Measurements from ENCODE around the gene GTPBP4.
"Not testable (repeated sequence)": the region's sequence is repeated elsewhere in the genome, so short reads cannot be mapped to it uniquely, and the experiment has no call there.

GTPBP4 gene

DNA sequence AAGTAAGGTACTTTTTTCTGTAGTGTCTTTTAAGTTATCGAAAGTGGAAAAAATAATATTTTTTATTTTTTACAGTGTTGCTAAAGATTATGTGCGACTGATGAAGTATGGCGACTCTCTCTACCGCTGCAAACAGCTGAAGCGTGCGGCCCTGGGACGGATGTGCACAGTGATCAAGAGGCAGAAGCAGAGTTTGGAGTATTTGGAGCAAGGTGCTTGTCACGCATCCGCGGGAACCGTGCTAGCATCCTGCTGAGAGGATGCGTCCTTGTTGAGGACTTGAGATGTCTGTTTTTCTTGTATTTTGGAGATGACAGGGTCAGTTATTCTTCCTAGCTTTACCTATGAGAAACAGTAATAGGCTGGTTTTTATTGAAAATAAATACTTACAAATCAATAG, 7.8 kb downstream of the GTPBP4 start:
- H3K4me1 Mint-ChIP-seq = peaks cover 14% of the 10 kb centered on the region

DNA sequence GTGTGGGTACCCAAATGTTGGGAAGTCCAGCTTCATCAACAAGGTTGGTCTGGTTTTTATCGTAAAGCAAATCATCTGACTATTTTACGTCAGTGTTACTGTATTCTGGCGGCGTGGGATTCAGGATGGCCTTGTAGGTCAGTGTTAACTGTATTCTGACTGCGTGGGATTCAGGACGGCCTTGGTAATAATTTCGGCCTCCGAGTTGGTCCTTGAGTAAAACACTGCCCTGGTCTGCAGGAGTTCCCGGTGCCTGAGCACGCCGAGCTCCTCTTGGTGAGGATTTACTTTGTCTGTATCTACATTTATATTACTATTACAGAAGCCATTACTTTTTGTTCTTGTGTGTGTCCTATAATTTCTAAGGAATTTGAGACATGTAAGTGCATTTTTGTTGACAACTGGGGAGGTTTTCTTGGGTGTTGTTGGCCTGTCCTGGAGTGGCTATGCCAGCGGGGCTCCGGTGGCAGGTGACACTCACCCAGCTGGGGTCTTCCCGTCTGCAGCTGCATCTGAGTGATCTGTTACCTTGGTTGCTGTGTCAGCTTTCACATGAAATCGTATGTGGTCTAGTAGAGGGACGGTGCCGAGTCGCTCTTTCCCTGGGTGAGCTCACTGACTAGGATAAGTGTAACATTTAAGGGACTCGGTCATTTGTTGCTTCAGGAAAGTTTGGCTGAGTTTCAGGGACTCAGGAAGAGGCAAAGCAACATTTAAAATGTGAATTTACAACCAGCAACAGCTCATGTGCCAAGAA, 9.2 kb downstream of the GTPBP4 start:
- Mint-ChIP-seq H3K4me1 (peaks cover 11% of the 10 kb centered on the region), H3K27me3 (no peaks in the 10 kb centered on the region), H3K36me3 (peaks cover 41% of the 10 kb centered on the region), H3K27ac (no peak overlapping the region), H3K9me3 (peaks cover 4% of the 10 kb centered on the region), H3K4me3 (no peak overlapping the region)

More for the DNA sequence above, 7.8 kb downstream of the GTPBP4 start:
- Mint-ChIP-seq H3K36me3 (peaks cover 33% of the 10 kb centered on the region), H3K9me3 (no peaks in the 10 kb centered on the region), H3K4me3 (no peak overlapping the region), H3K27ac (no peak overlapping the region), H3K27me3 (no peaks in the 10 kb centered on the region)

DNA sequence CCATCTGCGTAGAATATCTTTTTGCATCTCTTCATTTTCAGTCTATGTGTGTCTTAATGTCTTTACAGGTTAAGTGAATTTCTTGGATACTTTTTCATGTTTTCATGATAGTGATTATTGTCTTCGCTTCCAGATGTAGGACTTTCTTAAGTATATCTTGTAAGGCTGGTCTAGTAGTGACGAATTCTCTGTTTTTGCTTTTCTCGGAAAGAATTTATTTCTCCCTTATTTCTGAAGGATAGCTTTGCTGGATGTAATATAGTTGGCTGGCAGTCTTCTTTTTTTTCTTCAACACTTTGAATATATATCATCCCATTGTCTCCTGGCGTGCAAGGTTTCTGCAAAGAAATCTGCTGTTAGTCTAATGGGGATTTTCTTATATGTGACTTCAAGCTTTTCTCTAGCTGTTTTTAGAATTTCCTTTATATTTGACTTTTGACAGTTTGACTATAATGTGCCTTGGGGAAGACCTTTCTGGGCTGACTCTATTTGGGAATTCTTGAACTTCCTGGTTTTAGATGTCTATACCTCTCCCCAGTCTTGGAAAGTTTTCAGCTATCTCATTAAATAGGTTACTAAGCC, 14.3 kb downstream of the GTPBP4 start:
- H3K36me3 Mint-ChIP-seq = peaks cover 39% of the 10 kb centered on the region
- no peaks in the 10 kb centered on the region for H3K27me3 Mint-ChIP-seq
- peak overlapping the region; percentile 3 for H3K4me3 Mint-ChIP-seq
- H3K9me3 Mint-ChIP-seq = peaks cover 10% of the 10 kb centered on the region
- H3K4me1 Mint-ChIP-seq = peaks cover 18% of the 10 kb centered on the region
- H3K27ac Mint-ChIP-seq = no peak overlapping the region

DNA sequence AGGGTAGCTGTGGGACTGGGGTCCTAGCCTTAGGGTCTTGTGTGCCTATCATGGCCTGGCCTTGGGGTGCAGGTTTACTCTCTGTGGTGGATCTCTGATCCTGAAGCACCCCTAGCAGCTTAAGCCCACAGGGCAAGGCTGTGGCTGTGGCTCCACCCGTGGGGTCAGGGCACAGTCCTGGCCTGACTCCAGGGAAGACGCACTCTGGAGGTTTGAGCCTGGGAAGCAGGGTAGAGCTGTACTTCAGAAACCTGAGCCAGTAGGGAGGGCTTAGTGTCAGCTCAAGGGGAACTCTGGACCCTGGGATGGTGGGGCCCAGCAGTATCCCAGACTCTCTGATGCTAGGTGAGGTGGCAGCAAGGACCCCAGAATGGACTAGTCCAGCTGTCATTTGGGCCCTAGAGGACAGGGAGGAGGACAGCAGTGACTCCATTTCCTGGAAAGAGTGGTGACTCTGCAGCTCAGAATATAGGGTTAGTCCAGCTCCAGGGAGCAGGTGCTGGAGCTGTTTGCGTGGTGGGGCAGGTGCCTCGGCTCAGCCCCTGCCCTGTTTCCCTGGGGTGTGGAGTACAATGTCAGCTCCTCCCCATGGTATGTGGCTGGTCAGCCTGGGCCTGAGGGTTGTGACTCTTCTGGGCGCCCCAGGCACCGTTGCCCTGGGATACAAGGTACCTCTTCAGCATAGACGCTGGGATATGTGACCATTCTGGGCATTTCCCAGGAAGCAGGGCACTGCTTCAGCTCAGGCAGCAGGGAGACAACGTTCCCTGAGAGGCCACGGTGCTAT, 15.8 kb downstream of the GTPBP4 start:
- peaks cover 10% of the 10 kb centered on the region for H3K9me3 Mint-ChIP-seq
- no peaks in the 10 kb centered on the region for H3K27me3 Mint-ChIP-seq
- H3K27ac Mint-ChIP-seq = no peak overlapping the region
- H3K4me1 Mint-ChIP-seq = peaks cover 18% of the 10 kb centered on the region
- H3K36me3 Mint-ChIP-seq = peaks cover 43% of the 10 kb centered on the region
- no peak overlapping the region for H3K4me3 Mint-ChIP-seq

DNA sequence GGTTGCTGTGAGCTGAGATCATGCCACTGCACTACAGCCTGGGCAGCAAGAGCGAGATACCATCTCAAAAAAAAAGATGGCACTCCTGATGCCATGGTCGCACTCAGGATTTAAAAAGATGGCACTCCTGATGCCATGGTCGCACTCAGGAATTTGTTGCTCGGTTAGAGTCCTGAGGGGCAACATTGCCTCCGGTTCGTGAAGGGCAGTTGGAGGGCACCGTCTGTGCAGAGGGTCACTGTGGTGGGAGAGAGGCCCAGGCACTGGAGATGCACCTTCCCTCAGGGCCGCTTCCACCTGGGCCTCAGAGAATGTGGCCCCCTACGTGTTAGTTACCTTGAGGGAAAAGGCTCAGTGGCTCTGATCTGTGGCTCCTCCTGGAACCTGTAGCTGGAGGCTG, 18.3 kb downstream of the GTPBP4 start:
- Mint-ChIP-seq H3K27ac (no peak overlapping the region), H3K9me3 (peaks cover 10% of the 10 kb centered on the region), H3K36me3 (peaks cover 39% of the 10 kb centered on the region), H3K27me3 (no peaks in the 10 kb centered on the region), H3K4me1 (peaks cover 21% of the 10 kb centered on the region), H3K4me3 (no peak overlapping the region)

DNA sequence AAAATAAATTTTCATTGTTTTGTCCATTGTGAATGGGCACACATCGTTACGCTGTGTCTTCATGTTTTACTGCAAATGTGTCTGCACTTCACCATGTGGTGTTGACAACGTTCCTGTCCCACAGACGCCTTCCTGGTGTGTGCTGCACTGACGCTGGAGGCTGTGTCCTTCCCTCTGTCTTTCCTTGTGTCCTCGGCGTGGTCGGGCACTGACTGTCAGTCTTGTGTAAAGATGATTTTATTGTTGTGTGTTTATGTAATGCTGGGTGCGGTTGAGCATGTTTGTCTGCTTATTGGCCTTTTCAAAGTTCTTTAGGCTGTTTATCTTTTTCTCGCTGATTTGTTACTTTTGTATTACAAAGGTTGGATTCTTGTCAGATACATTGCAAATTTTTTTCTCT, 19.3 kb downstream of the GTPBP4 start:
- H3K27ac Mint-ChIP-seq = no peak overlapping the region
- peaks cover 5% of the 10 kb centered on the region for H3K9me3 Mint-ChIP-seq
- peaks cover 41% of the 10 kb centered on the region for H3K36me3 Mint-ChIP-seq
- H3K27me3 Mint-ChIP-seq = no peaks in the 10 kb centered on the region
- no peak overlapping the region for H3K4me3 Mint-ChIP-seq
- peaks cover 16% of the 10 kb centered on the region for H3K4me1 Mint-ChIP-seq

DNA sequence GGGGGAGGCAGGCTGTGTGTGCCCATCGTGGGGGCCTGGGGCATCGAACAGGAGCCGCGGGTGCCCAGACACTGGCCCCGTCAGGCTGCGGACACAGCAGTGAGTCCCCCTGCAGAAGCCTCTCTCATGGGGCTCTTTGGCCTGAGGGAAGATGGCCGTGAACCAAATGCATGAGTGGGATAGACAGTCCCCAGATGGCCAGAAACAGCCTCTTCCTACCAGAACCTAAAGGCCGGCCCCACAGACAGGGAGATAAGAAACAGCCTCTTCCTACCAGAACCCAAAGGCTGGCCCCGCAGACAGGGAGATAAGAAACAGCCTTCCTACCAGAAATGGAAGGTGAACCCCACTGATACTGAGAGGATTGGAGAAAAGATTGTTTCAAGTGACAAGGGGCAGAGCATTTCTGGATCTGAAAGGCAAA, 20.8 kb downstream of the GTPBP4 start:
- no peak overlapping the region for H3K27ac Mint-ChIP-seq
- peaks cover 31% of the 10 kb centered on the region for H3K36me3 Mint-ChIP-seq
- H3K9me3 Mint-ChIP-seq = no peaks in the 10 kb centered on the region
- no peaks in the 10 kb centered on the region for H3K27me3 Mint-ChIP-seq
- peaks cover 9% of the 10 kb centered on the region for H3K4me1 Mint-ChIP-seq
- no peak overlapping the region for H3K4me3 Mint-ChIP-seq

DNA sequence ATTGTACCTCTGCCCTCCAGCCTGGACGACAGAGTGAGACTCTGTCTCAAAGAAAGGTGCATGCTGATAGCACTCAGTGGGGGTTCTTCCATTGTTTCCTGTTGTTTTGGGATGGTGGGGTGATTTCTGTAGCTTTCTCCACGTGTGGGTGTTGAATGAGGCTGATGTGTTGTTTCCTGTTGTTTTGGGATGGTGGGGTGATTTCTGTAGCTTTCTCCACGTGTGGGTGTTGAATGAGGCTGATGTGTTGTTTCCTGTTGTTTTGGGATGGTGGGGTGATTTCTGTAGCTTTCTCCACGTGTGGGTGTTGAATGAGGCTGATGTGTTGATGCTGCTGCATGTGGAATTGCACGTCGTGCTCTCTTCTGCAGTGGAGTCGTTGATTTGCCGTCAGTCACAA, 21.7 kb downstream of the GTPBP4 start:
- H3K27me3 Mint-ChIP-seq, H3K4me3 Mint-ChIP-seq, H3K27ac Mint-ChIP-seq, H3K9me3 Mint-ChIP-seq, H3K4me1 Mint-ChIP-seq: not testable (repeated sequence)
- H3K36me3 Mint-ChIP-seq = peaks cover 31% of the 10 kb centered on the region

DNA sequence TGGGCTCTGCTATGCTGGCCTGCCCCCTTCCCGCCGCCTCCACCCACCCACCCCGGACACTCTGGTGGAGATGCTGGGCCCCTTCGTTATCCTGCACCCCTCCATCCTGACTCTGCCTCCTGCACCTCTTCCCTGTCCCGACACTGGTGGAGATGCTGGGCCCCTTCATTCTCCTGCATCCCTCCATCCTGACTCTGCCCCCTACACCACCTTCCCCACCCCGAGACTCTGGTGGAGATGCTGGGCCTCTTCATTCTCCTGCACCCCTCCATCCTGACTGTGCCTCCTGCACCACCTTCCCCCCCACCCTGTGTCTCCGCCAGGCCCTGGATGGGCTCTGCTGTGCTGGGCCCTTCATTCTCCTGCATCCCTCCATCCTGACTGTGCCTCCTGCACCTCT, 22.5 kb downstream of the GTPBP4 start:
- peaks cover 9% of the 10 kb centered on the region for H3K4me1 Mint-ChIP-seq
- H3K36me3 Mint-ChIP-seq = peaks cover 31% of the 10 kb centered on the region
- H3K27me3 Mint-ChIP-seq = no peaks in the 10 kb centered on the region
- no peaks in the 10 kb centered on the region for H3K9me3 Mint-ChIP-seq
- H3K27ac Mint-ChIP-seq = peak overlapping the region; percentile 41
- H3K4me3 Mint-ChIP-seq = no peak overlapping the region

DNA sequence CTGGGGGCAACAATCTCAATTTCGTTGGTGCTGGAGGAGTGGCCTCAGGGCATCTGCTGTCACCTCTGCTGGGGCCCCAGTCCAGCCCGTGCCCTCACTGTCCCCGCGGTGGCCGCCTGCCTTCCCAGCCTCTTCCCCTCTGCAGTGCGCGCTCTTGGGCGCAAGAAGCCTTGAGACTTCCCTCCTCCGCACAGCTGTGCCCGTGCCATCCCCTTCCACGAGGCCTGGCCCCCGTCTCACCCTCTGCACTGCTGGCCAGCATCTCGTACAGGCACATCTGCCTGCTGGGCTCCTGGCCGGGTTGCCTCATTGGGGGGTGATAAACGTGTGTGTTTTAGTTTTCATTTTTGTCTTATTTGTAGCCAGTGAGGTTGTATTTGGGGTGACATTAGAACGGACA, 23.5 kb downstream of the GTPBP4 start:
- Mint-ChIP-seq H3K4me3 (no peak overlapping the region), H3K4me1 (peaks cover 9% of the 10 kb centered on the region), H3K27me3 (no peaks in the 10 kb centered on the region), H3K9me3 (no peaks in the 10 kb centered on the region), H3K27ac (no peak overlapping the region), H3K36me3 (peaks cover 29% of the 10 kb centered on the region)

DNA sequence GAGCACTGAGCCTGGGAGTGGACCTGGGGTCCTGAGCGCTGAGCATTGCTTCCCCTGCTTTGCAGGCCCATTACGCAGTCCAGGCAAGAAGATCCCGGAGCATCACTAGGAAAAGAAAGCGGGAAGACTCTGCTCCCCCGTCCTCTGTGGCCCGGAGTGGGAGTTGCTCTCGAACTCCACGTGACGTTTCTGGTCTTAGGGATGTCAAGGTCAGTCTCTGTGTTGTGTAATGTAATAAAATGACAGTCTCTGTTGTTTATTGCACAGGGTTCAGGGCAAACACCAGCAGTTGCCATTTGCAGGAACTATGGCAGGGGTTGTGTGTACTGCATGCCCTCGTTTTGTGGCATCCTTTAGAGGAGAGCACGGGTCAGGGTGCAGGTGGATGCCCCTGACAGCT, 27.5 kb downstream of the GTPBP4 start:
- no peak overlapping the region for H3K4me3 Mint-ChIP-seq
- H3K36me3 Mint-ChIP-seq = peaks cover 29% of the 10 kb centered on the region
- no peak overlapping the region for H3K27ac Mint-ChIP-seq
- no peaks in the 10 kb centered on the region for H3K27me3 Mint-ChIP-seq
- peaks cover 4% of the 10 kb centered on the region for H3K4me1 Mint-ChIP-seq
- no peaks in the 10 kb centered on the region for H3K9me3 Mint-ChIP-seq

DNA sequence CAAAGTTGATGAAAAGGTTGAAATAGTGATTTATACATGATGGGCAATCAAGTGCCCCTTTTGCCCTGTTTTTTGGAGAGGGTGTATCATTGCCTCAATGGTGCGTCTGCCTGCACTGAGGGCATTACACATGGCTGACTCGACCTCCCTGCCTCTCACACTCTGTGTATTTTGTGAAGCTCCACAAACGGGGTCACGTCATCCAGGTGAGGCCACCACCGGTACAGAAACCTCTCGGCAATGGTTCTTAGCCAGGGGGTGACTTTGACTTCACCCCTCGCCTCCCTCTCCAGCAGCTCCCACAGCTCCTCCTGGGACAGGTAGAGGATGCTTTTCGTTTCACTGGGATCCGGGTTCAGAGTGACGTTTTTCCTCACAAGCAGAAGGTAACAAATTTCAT, 31.1 kb downstream of the GTPBP4 start:
- Mint-ChIP-seq H3K9me3 (no peaks in the 10 kb centered on the region), H3K27ac (peak overlapping the region; percentile 30), H3K27me3 (no peaks in the 10 kb centered on the region), H3K4me1 (no peaks in the 10 kb centered on the region), H3K36me3 (peaks cover 12% of the 10 kb centered on the region), H3K4me3 (no peak overlapping the region)

DNA sequence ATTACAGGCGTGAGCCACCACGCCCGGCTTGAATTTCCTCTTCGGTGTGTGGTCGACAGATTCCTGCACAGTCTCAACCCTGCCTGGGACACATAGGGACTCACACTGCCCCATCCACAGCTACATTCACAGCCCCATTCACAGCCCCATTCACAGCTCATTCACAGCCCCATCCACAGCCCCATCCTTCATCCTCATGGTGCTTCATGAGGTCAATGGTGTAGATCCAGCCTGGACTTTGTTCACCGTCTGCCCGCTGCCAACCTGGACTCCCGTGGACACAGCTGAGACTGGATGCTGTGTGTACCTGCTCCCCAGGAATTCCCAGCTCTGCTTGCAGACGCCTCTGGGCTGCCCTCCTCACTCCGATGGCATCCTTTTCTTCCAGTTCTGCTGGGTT, 32.2 kb downstream of the GTPBP4 start:
- Mint-ChIP-seq H3K9me3 (no peaks in the 10 kb centered on the region), H3K27ac (no peak overlapping the region), H3K27me3 (no peaks in the 10 kb centered on the region), H3K36me3 (peaks cover 12% of the 10 kb centered on the region), H3K4me1 (no peaks in the 10 kb centered on the region), H3K4me3 (no peak overlapping the region)

DNA sequence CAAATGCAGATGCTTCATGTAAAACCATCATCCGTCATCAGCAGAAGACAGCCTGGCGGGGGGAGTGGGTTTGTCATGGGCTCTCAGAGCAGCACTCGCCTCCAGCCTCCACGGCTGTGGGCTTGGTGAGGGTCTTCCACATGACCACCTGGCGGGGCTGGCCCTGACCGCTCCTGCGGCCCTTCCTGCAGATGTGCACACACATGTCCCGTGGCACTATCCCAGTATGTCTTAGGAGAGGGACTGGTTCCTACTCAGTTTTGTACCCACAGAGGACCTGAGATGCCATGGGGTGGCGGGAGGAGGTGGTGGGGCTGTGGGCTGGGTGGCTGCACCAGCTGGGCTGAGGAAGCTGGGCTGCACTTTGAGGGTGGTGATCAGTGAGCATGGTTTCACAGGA, 32.7 kb downstream of the GTPBP4 start:
- no peaks in the 10 kb centered on the region for H3K4me1 Mint-ChIP-seq
- no peaks in the 10 kb centered on the region for H3K9me3 Mint-ChIP-seq
- H3K27ac Mint-ChIP-seq = no peak overlapping the region
- H3K27me3 Mint-ChIP-seq = no peaks in the 10 kb centered on the region
- H3K4me3 Mint-ChIP-seq = no peak overlapping the region
- H3K36me3 Mint-ChIP-seq = peaks cover 13% of the 10 kb centered on the region

DNA sequence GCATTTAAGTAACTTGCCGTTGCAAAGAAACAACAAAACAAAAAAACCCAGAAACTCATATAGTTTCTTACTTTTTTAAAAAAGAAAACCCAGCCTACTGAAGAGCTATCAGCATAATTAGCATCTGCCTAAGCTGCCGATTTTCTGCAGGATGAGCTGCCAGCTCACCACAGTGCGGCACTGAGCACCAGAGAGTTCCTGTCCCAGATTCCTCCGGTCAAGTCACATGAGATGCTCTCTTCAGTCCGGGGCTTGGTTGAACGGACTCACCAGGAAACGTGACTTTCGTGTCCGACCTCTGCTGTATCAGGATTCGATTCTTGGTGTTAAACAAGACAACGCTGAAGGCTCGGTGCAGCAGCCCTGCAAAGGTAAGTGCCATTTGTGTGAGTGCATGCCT, 34.2 kb downstream of the GTPBP4 start:
- no peaks in the 10 kb centered on the region for H3K9me3 Mint-ChIP-seq
- H3K4me1 Mint-ChIP-seq = no peaks in the 10 kb centered on the region
- no peaks in the 10 kb centered on the region for H3K27me3 Mint-ChIP-seq
- peaks cover 6% of the 10 kb centered on the region for H3K36me3 Mint-ChIP-seq
- H3K4me3 Mint-ChIP-seq = no peak overlapping the region
- no peak overlapping the region for H3K27ac Mint-ChIP-seq

DNA sequence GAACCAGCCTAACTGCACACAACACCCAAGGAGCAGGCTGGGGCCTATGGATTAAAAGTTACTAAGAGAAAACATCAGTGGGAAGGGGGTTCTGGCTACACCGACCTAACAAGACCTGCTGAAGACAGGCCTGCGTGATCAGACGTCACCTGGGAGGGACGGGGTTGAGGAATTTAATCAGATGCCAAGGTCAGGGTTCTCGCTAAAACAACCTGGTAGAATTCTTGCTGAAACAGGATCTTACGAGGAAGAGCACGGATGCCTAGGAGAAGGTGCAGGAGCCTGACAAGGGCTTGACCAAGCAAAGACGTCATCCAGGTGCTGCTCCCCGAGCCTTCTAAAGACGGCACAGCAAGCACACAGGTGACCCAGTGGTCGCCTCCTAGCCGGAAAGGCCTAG, 35.9 kb downstream of the GTPBP4 start:
- H3K36me3 Mint-ChIP-seq = peaks cover 2% of the 10 kb centered on the region
- H3K27me3 Mint-ChIP-seq = no peaks in the 10 kb centered on the region
- H3K9me3 Mint-ChIP-seq = no peaks in the 10 kb centered on the region
- no peaks in the 10 kb centered on the region for H3K4me1 Mint-ChIP-seq
- H3K4me3 Mint-ChIP-seq = no peak overlapping the region
- H3K27ac Mint-ChIP-seq = no peak overlapping the region

Measured in activated naive CD4-positive, alpha-beta T cell treated with anti-CD3 and anti-CD28 coated beads, Interleukin-2, amount 50 U/mL, for 24 hours (primary cell).